PFSK-1 (cell line): ENCODE data around the gene CHADL.

ENCODE experiments used
- FOXP2 ChIP-seq: optimal IDR thresholded peaks from 2 replicates; pipeline ENCODE3; 2011; ENCODE audit warnings: borderline replicate concordance, control low read depth, inconsistent platforms; ENCODE audit not compliant: insufficient read depth; ENCODE audit errors: extremely low read length, extremely low read depth
- POLR2AphosphoS5 ChIP-seq: IDR thresholded peaks from 2 replicates; pipeline ENCODE4 v1.6.1; 2012; ENCODE audit warnings: low read depth, mild to moderate bottlenecking, control low read depth, low read length, moderate library complexity
- SIN3A ChIP-seq: IDR thresholded peaks from 2 replicates; pipeline ENCODE4 v1.6.1; 2012; ENCODE audit warnings: mild to moderate bottlenecking, low read length, moderate library complexity, borderline replicate concordance; ENCODE audit not compliant: insufficient read depth
- TAF1 ChIP-seq: IDR thresholded peaks from 2 replicates; pipeline ENCODE4 v1.6.1; 2012; ENCODE audit warnings: low read length, control low read depth, borderline replicate concordance; ENCODE audit not compliant: insufficient read depth
- TF ChIP-seq, protein P1 (sequence below), 2 experiments: IDR thresholded peaks; 2 replicates each; pipeline versions ENCODE4 v1.6.1 to v1.8.0; 2011 to 2012; ENCODE audit warnings: low read depth in 2 of 2, low read length in 2 of 2, control low read depth in 1 of 2, inconsistent platforms in 1 of 2, mild to moderate bottlenecking in 1 of 2, moderate library complexity in 1 of 2; ENCODE audit not compliant: insufficient read depth in 1 of 2

CHADL gene

DNA sequence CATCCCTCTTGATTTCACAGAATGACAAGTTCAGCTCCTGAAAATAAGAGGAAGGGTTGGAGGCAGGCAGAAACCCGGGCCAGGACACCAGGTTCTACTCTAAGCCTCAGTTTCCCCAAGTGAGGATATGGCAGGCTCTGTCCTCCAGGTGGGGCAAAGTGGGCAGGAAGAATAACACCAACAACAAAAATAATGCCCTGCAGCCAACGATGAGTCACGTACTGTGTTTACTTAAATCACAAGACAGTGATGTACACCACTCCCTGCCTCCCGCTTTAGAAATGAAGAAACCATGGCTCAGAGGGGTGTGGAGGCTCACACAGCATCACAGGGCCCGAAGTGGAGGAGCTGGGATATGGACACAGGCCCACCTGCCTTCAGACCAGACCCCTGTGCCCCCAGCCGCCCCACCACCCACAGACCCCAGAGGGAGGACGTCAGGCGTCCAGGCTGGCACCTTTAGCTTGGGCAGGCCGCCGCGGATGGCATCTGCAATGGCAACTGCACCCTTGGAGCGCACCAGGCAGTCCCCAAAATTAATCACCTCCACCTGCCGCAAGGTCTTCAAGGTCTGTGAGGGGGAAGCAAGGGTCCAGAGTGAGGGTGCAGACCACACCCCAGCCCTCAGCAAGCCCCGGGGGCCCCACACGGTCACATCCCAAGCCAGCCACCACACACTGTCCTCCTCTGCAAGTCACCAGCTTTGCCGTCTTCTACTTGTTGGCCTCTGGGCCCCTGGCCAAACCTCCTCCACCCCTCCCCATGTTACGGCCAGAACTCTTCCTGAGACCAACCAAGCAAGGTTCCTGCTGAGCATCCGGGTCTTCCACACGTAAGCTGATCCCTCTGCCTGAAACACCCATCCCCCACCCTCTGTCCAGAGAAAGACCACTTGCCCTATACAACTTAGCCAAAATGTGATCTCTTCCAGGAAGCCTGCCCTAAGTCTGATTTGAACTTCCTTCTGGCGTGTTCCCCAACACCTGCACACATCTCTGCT lies 15.8 kb upstream of the CHADL start:
- TF ChIP-seq POLR2AphosphoS5 (peak; percentile 27; the same call in 1 of the 2 replicates), TAF1 (no peak), SIN3A (0 out of 2 replicates have a peak, but pooled peaks have one; percentile 33)
- TF ChIP-seq, protein P1, sequence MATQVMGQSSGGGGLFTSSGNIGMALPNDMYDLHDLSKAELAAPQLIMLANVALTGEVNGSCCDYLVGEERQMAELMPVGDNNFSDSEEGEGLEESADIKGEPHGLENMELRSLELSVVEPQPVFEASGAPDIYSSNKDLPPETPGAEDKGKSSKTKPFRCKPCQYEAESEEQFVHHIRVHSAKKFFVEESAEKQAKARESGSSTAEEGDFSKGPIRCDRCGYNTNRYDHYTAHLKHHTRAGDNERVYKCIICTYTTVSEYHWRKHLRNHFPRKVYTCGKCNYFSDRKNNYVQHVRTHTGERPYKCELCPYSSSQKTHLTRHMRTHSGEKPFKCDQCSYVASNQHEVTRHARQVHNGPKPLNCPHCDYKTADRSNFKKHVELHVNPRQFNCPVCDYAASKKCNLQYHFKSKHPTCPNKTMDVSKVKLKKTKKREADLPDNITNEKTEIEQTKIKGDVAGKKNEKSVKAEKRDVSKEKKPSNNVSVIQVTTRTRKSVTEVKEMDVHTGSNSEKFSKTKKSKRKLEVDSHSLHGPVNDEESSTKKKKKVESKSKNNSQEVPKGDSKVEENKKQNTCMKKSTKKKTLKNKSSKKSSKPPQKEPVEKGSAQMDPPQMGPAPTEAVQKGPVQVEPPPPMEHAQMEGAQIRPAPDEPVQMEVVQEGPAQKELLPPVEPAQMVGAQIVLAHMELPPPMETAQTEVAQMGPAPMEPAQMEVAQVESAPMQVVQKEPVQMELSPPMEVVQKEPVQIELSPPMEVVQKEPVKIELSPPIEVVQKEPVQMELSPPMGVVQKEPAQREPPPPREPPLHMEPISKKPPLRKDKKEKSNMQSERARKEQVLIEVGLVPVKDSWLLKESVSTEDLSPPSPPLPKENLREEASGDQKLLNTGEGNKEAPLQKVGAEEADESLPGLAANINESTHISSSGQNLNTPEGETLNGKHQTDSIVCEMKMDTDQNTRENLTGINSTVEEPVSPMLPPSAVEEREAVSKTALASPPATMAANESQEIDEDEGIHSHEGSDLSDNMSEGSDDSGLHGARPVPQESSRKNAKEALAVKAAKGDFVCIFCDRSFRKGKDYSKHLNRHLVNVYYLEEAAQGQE (IDR thresholded peaks at IDR 0.05; ENCODE audit: insufficient read depth in 1 of 2, low read depth in 2 of 2, low read length in 2 of 2), result peak in 1 of 2 experiments; percentile 49; a peak in 1 of 4 replicates

DNA sequence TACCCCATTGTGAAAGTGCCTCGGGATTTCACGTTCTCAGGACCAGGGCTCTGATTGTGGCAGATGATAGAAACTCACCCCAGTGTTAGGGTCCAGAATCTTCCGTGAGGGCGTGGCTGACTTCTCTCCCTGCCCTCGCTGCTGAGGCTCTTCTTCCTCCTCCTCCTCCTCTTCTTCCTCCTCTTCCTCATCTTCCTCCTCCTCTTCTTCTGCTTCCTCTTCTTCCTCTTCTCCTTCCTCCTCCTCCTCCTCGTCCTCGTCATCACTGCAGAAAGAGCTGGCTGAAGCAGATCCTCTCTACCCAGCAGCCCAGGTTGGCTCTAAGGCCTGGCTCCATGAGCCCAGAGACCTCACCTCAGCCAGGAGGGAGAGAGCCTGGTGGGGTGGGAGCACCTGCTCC lies 13.5 kb upstream of the CHADL start:
- no peak for TF ChIP-seq FOXP2
- TF ChIP-seq, protein P1 (IDR thresholded peaks at IDR 0.05; ENCODE audit: insufficient read depth in 1 of 2, low read depth in 2 of 2, low read length in 2 of 2), result no peak
- TF ChIP-seq TAF1, result no peak
- no peak for TF ChIP-seq POLR2AphosphoS5
- TF ChIP-seq SIN3A, result no peak

DNA sequence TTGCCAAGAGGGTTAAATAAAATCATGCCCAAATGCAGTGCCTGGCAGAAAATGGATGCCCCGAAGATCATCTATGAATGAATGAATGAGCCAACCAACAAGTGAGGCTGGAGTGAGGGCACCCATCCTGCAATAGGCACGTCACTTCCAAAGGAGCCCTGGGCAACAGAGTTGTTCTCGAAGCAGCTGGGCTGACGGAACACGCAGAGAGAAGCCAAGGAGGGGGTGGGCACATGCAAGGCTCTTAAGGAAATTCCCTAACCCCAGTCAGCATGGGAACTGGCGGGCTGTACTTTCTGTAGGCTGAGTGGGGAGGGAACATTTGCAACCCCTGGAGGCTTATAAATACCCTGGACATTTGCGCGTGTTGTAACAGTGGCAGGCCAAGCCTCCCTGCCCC lies 11.6 kb upstream of the CHADL start:
- TF ChIP-seq POLR2AphosphoS5 (no peak), FOXP2 (no peak)

DNA sequence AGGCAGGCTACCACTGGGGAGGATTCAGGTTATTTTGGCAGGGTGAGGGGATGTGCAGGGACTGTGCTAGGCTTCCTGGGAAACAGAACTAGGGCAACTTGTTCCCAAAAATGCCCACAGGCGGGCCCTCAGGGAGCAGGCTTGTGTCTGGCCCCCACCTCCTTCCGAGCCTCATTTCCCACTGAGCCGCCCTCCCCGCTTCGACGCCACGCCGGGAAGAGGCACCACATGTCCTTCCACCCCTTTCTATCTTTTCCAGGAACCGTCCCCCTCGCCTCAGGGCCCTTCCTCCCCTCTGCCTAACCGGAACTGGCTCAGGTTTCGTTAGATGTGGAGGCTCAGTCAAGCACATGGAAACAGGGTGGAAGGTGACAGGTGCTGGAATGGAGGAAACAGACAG lies 9.4 kb upstream of the CHADL start:
- TF ChIP-seq, protein P1 (IDR thresholded peaks at IDR 0.05; ENCODE audit: insufficient read depth in 1 of 2, low read depth in 2 of 2, low read length in 2 of 2), result no peak
- no peak for TF ChIP-seq TAF1
- TF ChIP-seq POLR2AphosphoS5, result no peak
- no peak for TF ChIP-seq FOXP2
- no peak for TF ChIP-seq SIN3A

DNA sequence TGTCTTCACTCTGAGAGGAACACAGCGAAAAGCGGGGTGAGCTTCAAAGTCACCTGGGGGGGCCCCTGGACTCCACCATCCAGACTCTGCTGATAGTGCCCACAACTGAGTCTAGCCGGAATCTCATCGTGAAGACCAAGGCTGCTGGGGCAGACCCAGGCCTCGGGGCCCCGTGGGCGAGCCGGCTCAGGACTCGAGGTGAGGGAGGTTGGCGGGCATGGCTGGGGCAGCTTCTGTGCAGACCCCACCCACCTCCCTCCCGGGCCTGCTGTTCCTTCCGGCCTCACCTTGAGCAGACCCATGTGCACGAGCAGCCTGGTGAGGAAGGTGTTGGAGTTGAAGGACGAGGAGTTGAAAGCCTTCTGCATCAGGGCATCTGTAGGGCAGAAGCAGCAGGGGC lies 8.7 kb upstream of the CHADL start:
- TF ChIP-seq FOXP2 (no peak), POLR2AphosphoS5 (no peak), SIN3A (no peak), TAF1 (no peak)
- TF ChIP-seq, protein P1 (IDR thresholded peaks at IDR 0.05; ENCODE audit: insufficient read depth in 1 of 2, low read depth in 2 of 2, low read length in 2 of 2), result no peak
